GM12878 (cell line): ENCODE measurements around the gene SMARCB1.

Source experiments
- CEBPB ChIP-seq, 2 experiments: fragments of 150-350 bp in 1 of 2; IDR thresholded peaks; 2 replicates each; pipeline ENCODE4 v1.6.1; 2012 to 2014; ENCODE audit warnings: low read depth in 2 of 2, low read length in 2 of 2, borderline replicate concordance in 1 of 2, inconsistent platforms in 1 of 2
- CTCF ChIP-seq, 3 experiments: IDR thresholded peaks in 2 of 3; conservative IDR thresholded peaks in 1 of 3; 2 replicates each; pipeline ENCODE4 v1.5.1; 2011; ENCODE audit warnings: low read depth in 3 of 3, low read length in 3 of 3, mild to moderate bottlenecking in 3 of 3, control low read depth in 2 of 3, moderate library complexity in 2 of 3, inconsistent platforms in 1 of 3, mixed read lengths in 1 of 3; ENCODE audit not compliant: control insufficient read depth in 2 of 3, insufficient read depth in 1 of 3; ENCODE audit errors: extremely low read depth in 1 of 3
- EP300 ChIP-seq, 2 experiments: fragments of 150-350 bp in 1 of 2; IDR thresholded peaks; 2 replicates each; pipeline ENCODE4 v1.6.1; 2011 to 2012; ENCODE audit warnings: low read depth in 2 of 2, low read length in 2 of 2, borderline replicate concordance in 1 of 2, improper control_type of control experiment in 1 of 2, inconsistent platforms in 1 of 2; ENCODE audit not compliant: control insufficient read depth in 1 of 2
- EZH2 ChIP-seq: IDR thresholded peaks from 2 replicates; pipeline ENCODE4 v1.6.1; 2012; ENCODE audit warnings: low read depth, mild to moderate bottlenecking, control low read depth, inconsistent platforms, low read length, borderline replicate concordance; ENCODE audit not compliant: control insufficient read depth
- GABPA ChIP-seq: IDR thresholded peaks from 2 replicates; pipeline ENCODE4 v1.6.1; 2014; ENCODE audit warnings: antibody characterized with exemption, low read depth, mild to moderate bottlenecking, inconsistent platforms
- MXI1 ChIP-seq: fragments of 150-350 bp; IDR thresholded peaks from 2 replicates; pipeline ENCODE4 v1.6.1; 2011; ENCODE audit warnings: low read depth, mild to moderate bottlenecking, inconsistent platforms, low read length, improper control_type of control experiment
- POLR2A ChIP-seq: IDR thresholded peaks from 2 replicates; pipeline ENCODE4 v1.6.1; 2011; ENCODE audit warnings: low read depth, mild to moderate bottlenecking, low read length
- POLR2AphosphoS5 ChIP-seq: IDR thresholded peaks from 2 replicates; pipeline ENCODE4 v1.6.1; 2011; ENCODE audit warnings: mild to moderate bottlenecking, low read length, inconsistent platforms
- USF1 ChIP-seq: IDR thresholded peaks from 2 replicates; pipeline ENCODE4 v1.6.1; 2011; ENCODE audit warnings: borderline replicate concordance, low read depth, mild to moderate bottlenecking, moderate library complexity, mixed read lengths, low read length; ENCODE audit not compliant: insufficient read depth; ENCODE audit errors: extremely low read length
- TF ChIP-seq, protein P1 (sequence below): IDR thresholded peaks from 2 replicates; pipeline ENCODE4 v1.6.1; 2012; ENCODE audit warnings: mild to moderate bottlenecking, low read depth, low read length
- TF ChIP-seq, protein P2 (sequence below): fragments of 450-650 bp; IDR thresholded peaks from 2 replicates; pipeline ENCODE4 v1.6.1; 2016; ENCODE audit warnings: mild to moderate bottlenecking

DNA sequence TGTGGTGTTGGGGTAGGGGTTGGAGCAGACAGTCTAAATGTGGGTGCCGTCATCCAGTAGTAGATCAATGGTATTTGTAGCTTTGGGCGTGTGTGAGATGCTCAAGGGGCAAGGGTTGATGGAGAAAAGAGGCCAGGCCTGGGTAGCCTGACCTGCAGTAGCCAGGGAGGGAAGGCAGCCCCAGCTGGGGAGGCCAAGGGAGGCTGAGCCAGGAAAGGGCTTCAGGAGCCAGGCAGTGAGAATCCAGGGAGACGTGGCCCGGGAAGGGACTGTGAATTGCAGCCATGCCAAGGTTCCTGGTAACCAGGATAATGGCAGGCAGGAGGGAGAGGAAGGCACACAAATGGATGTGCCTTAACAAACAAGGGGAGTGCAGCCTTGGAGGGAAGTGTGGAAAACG lies 54.5 kb downstream of the SMARCB1 start:
- TF ChIP-seq POLR2A (no peak), CTCF (IDR thresholded peaks at IDR 0.05 in 2 of 3, conservative IDR thresholded peaks at IDR 0.05 in 1 of 3; ENCODE audit: control insufficient read depth in 2 of 3, extremely low read depth in 1 of 3, insufficient read depth in 1 of 3, low read depth in 3 of 3, low read length in 3 of 3) (no peak), POLR2AphosphoS5 (no peak), EP300 (IDR thresholded peaks at IDR 0.05; ENCODE audit: borderline replicate concordance in 1 of 2, control insufficient read depth in 1 of 2, low read depth in 2 of 2, low read length in 2 of 2) (no peak), GABPA (no peak), CEBPB (IDR thresholded peaks at IDR 0.05; ENCODE audit: borderline replicate concordance in 1 of 2, low read depth in 2 of 2, low read length in 2 of 2) (no peak), EZH2 (no peak), MXI1 (no peak), USF1 (no peak)
- TF ChIP-seq, protein P1, sequence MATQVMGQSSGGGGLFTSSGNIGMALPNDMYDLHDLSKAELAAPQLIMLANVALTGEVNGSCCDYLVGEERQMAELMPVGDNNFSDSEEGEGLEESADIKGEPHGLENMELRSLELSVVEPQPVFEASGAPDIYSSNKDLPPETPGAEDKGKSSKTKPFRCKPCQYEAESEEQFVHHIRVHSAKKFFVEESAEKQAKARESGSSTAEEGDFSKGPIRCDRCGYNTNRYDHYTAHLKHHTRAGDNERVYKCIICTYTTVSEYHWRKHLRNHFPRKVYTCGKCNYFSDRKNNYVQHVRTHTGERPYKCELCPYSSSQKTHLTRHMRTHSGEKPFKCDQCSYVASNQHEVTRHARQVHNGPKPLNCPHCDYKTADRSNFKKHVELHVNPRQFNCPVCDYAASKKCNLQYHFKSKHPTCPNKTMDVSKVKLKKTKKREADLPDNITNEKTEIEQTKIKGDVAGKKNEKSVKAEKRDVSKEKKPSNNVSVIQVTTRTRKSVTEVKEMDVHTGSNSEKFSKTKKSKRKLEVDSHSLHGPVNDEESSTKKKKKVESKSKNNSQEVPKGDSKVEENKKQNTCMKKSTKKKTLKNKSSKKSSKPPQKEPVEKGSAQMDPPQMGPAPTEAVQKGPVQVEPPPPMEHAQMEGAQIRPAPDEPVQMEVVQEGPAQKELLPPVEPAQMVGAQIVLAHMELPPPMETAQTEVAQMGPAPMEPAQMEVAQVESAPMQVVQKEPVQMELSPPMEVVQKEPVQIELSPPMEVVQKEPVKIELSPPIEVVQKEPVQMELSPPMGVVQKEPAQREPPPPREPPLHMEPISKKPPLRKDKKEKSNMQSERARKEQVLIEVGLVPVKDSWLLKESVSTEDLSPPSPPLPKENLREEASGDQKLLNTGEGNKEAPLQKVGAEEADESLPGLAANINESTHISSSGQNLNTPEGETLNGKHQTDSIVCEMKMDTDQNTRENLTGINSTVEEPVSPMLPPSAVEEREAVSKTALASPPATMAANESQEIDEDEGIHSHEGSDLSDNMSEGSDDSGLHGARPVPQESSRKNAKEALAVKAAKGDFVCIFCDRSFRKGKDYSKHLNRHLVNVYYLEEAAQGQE: no peak
- TF ChIP-seq, protein P2, sequence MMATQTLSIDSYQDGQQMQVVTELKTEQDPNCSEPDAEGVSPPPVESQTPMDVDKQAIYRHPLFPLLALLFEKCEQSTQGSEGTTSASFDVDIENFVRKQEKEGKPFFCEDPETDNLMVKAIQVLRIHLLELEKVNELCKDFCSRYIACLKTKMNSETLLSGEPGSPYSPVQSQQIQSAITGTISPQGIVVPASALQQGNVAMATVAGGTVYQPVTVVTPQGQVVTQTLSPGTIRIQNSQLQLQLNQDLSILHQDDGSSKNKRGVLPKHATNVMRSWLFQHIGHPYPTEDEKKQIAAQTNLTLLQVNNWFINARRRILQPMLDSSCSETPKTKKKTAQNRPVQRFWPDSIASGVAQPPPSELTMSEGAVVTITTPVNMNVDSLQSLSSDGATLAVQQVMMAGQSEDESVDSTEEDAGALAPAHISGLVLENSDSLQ: no peak
